K562 (cell line): ENCODE results near the gene ZNF529. TPM values are rescaled to one million over a fixed set of nuclear protein-coding genes. Genes with fewer than 3 reads are reported as not detected.
A peak's percentile ranks its signal among the peaks of the same experiment; 100 is the strongest.

ENCODE experiments used
- CBX5 ChIP-seq: IDR thresholded peaks from 2 replicates; pipeline ENCODE4 v1.6.1; 2014; ENCODE audit warnings: low read depth, borderline replicate concordance
- CHD2 ChIP-seq: IDR thresholded peaks from 2 replicates; pipeline ENCODE4 v1.6.1; 2011; ENCODE audit warnings: low read depth, low read length
- DNMT1 ChIP-seq: fragments of 450-650 bp; IDR thresholded peaks from 2 replicates; pipeline ENCODE4 v1.6.1; 2016; ENCODE audit warnings: antibody characterized with exemption, mild to moderate bottlenecking
- ELF4 ChIP-seq: fragments of 450-650 bp; formaldehyde crosslinking; IDR thresholded peaks from 2 replicates; pipeline ENCODE4 v1.4.0; 2022; ENCODE audit warnings: missing genetic modification characterization
- HCFC1 ChIP-seq: IDR thresholded peaks from 2 replicates; pipeline ENCODE4 v1.6.1; 2012; ENCODE audit warnings: low read depth, low read length, improper control_type of control experiment
- HDAC8 ChIP-seq: fragments of 450-650 bp; IDR thresholded peaks from 2 replicates; pipeline ENCODE4 v1.6.1; 2016; ENCODE audit warnings: mild to moderate bottlenecking, missing genetic modification characterization, moderate library complexity, missing compliant biosample characterization
- HDGF ChIP-seq: fragments of 450-650 bp; IDR thresholded peaks from 2 replicates; pipeline ENCODE4 v1.6.1; 2016
- IFI16 ChIP-seq: fragments of 250-450 bp; sonication (Bioruptor Pico); IDR thresholded peaks from 2 replicates; pipeline ENCODE4 v2.1.2; 2022; ENCODE audit warnings: mild to moderate bottlenecking, inconsistent platforms
- MIER1 ChIP-seq: fragments of 450-650 bp; IDR thresholded peaks from 2 replicates; pipeline ENCODE4 v1.6.1; 2016; ENCODE audit warnings: antibody characterized with exemption, mild to moderate bottlenecking, low read depth
- NFE2L1 ChIP-seq: fragments of 450-650 bp; IDR thresholded peaks from 2 replicates; pipeline ENCODE4 v1.6.1; 2016; ENCODE audit warnings: missing genetic modification characterization, low read depth, mild to moderate bottlenecking, missing compliant biosample characterization, moderate library complexity, borderline replicate concordance
- NFYB ChIP-seq: IDR thresholded peaks from 2 replicates; pipeline ENCODE4 v1.6.1; 2011; ENCODE audit warnings: mild to moderate bottlenecking, moderate library complexity; ENCODE audit not compliant: insufficient read length; ENCODE audit errors: extremely low read depth
- PHB2 ChIP-seq: fragments of 450-650 bp; IDR thresholded peaks from 2 replicates; pipeline ENCODE4 v1.6.1; 2017; ENCODE audit warnings: low read depth
- POLR3G ChIP-seq: IDR thresholded peaks from 2 replicates; pipeline ENCODE4 v1.6.1; 2011; ENCODE audit not compliant: insufficient read length, insufficient replicate concordance; ENCODE audit errors: extremely low read depth
- SETDB1 ChIP-seq: IDR thresholded peaks from one replicate; pipeline ENCODE4 v1.6.1; 2012; ENCODE audit warnings: low read length, control low read depth, inconsistent platforms
- SMC3 ChIP-seq: conservative IDR thresholded peaks from 2 replicates; pipeline ENCODE4 v1.6.1; 2011; ENCODE audit warnings: low read depth, low read length, improper control_type of control experiment; ENCODE audit not compliant: insufficient read depth
- TEAD1 ChIP-seq, 2 experiments: fragments of 450-650 bp in 1 of 2; sonication (generic) in 1 of 2; formaldehyde crosslinking; IDR thresholded peaks; 2 replicates each; pipeline versions ENCODE4 v1.4.0 to v1.8.0; 2020 to 2022; ENCODE audit warnings: mild to moderate bottlenecking in 2 of 2, missing genetic modification reagents in 1 of 2
- ZKSCAN1 ChIP-seq: fragments of 150-350 bp; IDR thresholded peaks from 2 replicates; pipeline ENCODE4 v1.6.1; 2016; ENCODE audit warnings: low read depth, low read length
- ZNF41 ChIP-seq: fragments of 250-450 bp; sonication (Bioruptor Pico); conservative IDR thresholded peaks from 2 replicates; pipeline ENCODE4 v1.4.0; 2020; ENCODE audit warnings: mild to moderate bottlenecking
- polyA plus RNA-seq, 8 experiments: library from polyadenylated mRNA; depleted of rRNA in 4 of 8; stranded (reverse) in 5 of 8; unstranded in 3 of 8; fragments of >200 nt; fragmentation: Nextera tagmentation in 2 of 8; fragmentation: Illumina TruSeq in 1 of 8; extraction: Ambion mirVana in 2 of 8; extraction: Trizol in 1 of 8; gene quantifications; 2 replicates each; pipeline versions ENCODE4 v1.2.1 to v1.2.3, GENCODE V29; 2011 to 2014; ENCODE audit warnings: inconsistent platforms in 1 of 8, missing spikeins in 1 of 8
- total RNA-seq, 7 experiments: library from RNA; depleted of rRNA in 6 of 7; stranded (reverse); fragments of >200 nt in 6 of 7; fragmentation: Illumina TruSeq in 2 of 7; extraction: Trizol in 2 of 7; gene quantifications; 2 replicates each; pipeline versions ENCODE4 v1.2.1 to v1.2.3, GENCODE V29; 2011 to 2021; ENCODE audit warnings: low replicate concordance in 1 of 7
- TF ChIP-seq, protein P1 (sequence below): sonication (generic); formaldehyde crosslinking; IDR thresholded peaks from 2 replicates; pipeline ENCODE4 v1.8.0; 2022; ENCODE audit warnings: missing genetic modification reagents, mild to moderate bottlenecking, moderate library complexity, borderline replicate concordance
- TF ChIP-seq, protein P2 (sequence below): fragments of 250-450 bp; sonication (Bioruptor Pico); IDR thresholded peaks from 2 replicates; pipeline ENCODE4 v1.5.0; 2020; ENCODE audit warnings: mild to moderate bottlenecking
- TF ChIP-seq, protein P3 (sequence below): fragments of 250-450 bp; sonication (Bioruptor Pico); IDR thresholded peaks from 2 replicates; pipeline ENCODE4 v1.4.0; 2020
- TF ChIP-seq, protein P4 (sequence below): fragments of 450-650 bp; IDR thresholded peaks from 2 replicates; pipeline ENCODE4 v1.6.1; 2017; ENCODE audit warnings: antibody characterized with exemption, mild to moderate bottlenecking

The ZNF529 gene
- total and polyA plus RNA-seq, 9 of the 15 experiments (the other 6 are each of a cell fraction or from before 2014, with no cell fraction given) = 2.4 to 12.6 (median 6.3) TPM

DNA sequence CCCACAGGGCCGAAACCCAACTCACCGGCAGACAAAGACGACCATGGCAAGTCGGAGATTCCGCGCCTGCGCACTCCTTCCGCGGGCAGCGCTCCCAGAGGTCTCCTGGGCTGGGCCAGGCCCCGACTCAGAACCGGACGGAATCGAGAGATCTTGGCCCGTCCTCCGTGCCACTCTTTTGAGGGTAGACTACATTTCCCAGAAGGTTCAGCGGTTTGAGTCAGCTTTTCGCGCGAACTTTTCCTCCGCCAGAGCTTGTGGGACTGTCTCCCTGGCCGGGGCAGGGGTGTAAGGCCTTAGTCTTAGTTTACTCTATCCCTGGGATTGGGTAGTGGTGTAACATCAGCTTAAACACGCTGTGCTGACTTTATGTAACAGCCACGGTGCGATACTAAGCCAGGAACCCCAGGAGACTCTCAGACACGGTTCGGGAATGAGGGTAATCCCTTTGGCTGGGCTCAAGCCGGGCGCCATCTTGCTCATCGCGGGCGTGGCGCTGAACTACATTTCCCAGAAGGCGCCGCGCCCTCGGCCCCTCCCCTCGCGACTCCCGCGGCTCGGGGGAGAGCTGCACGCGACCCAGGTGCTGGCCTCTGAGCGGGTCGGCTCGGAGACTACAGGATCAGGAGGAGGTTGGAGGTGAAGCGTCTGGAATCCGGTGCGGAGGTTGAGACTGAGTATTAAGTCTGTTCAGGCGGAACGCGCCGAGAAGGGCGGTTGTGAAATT, 44.7 kb downstream of the ZNF529 start, which contains the start of gene ZNF260 (continued):
- TF ChIP-seq, protein P1, sequence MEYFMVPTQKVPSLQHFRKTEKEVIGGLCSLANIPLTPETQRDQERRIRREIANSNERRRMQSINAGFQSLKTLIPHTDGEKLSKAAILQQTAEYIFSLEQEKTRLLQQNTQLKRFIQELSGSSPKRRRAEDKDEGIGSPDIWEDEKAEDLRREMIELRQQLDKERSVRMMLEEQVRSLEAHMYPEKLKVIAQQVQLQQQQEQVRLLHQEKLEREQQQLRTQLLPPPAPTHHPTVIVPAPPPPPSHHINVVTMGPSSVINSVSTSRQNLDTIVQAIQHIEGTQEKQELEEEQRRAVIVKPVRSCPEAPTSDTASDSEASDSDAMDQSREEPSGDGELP (CRISPR knock-in tag) = peak; percentile 85
- TF ChIP-seq POLR3G (no peak), HDAC8 (no peak), SETDB1 (no peak), NFE2L1 (tag) (no peak), NFYB (no peak), DNMT1 (no peak), TEAD1 (CRISPR knock-in tag; IDR thresholded peaks at IDR 0.05) (peak in 1 of 2 experiments; percentile 70; a peak in 1 of 4 replicates), MIER1 (no peak), HCFC1 (peak; percentile 84), ELF4 (CRISPR knock-in tag) (no peak), ZKSCAN1 (no peak), ZNF41 (CRISPR knock-in tag) (no peak), IFI16 (CRISPR knock-in tag) (no peak), HDGF (no peak), PHB2 (no peak), CHD2 (peak; percentile 88), CBX5 (no peak), SMC3 (0 out of 2 replicates have a peak, but pooled peaks have one; percentile 9)
- TF ChIP-seq, protein P2, sequence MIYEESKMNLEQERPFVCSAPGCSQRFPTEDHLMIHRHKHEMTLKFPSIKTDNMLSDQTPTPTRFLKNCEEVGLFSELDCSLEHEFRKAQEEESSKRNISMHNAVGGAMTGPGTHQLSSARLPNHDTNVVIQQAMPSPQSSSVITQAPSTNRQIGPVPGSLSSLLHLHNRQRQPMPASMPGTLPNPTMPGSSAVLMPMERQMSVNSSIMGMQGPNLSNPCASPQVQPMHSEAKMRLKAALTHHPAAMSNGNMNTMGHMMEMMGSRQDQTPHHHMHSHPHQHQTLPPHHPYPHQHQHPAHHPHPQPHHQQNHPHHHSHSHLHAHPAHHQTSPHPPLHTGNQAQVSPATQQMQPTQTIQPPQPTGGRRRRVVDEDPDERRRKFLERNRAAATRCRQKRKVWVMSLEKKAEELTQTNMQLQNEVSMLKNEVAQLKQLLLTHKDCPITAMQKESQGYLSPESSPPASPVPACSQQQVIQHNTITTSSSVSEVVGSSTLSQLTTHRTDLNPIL (CRISPR knock-in tag) = no peak
- TF ChIP-seq, protein P3, sequence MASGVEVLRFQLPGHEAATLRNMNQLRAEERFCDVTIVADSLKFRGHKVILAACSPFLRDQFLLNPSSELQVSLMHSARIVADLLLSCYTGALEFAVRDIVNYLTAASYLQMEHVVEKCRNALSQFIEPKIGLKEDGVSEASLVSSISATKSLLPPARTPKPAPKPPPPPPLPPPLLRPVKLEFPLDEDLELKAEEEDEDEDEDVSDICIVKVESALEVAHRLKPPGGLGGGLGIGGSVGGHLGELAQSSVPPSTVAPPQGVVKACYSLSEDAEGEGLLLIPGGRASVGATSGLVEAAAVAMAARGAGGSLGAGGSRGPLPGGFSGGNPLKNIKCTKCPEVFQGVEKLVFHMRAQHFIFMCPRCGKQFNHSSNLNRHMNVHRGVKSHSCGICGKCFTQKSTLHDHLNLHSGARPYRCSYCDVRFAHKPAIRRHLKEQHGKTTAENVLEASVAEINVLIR (CRISPR knock-in tag) = peak; percentile 72
- TF ChIP-seq, protein P4, sequence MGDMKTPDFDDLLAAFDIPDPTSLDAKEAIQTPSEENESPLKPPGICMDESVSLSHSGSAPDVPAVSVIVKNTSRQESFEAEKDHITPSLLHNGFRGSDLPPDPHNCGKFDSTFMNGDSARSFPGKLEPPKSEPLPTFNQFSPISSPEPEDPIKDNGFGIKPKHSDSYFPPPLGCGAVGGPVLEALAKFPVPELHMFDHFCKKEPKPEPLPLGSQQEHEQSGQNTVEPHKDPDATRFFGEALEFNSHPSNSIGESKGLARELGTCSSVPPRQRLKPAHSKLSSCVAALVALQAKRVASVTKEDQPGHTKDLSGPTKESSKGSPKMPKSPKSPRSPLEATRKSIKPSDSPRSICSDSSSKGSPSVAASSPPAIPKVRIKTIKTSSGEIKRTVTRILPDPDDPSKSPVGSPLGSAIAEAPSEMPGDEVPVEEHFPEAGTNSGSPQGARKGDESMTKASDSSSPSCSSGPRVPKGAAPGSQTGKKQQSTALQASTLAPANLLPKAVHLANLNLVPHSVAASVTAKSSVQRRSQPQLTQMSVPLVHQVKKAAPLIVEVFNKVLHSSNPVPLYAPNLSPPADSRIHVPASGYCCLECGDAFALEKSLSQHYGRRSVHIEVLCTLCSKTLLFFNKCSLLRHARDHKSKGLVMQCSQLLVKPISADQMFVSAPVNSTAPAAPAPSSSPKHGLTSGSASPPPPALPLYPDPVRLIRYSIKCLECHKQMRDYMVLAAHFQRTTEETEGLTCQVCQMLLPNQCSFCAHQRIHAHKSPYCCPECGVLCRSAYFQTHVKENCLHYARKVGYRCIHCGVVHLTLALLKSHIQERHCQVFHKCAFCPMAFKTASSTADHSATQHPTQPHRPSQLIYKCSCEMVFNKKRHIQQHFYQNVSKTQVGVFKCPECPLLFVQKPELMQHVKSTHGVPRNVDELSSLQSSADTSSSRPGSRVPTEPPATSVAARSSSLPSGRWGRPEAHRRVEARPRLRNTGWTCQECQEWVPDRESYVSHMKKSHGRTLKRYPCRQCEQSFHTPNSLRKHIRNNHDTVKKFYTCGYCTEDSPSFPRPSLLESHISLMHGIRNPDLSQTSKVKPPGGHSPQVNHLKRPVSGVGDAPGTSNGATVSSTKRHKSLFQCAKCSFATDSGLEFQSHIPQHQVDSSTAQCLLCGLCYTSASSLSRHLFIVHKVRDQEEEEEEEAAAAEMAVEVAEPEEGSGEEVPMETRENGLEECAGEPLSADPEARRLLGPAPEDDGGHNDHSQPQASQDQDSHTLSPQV = no peak
